HT-29 (cell line): ENCODE data around the gene FRMD4B. TPM values are rescaled to one million over a fixed set of nuclear protein-coding genes. Genes with fewer than 3 reads are reported as not detected.

Experiments
- DNase-seq: peaks from one replicate; pipeline ENCODE4 v3.0.0-alpha.2; 2015; ENCODE audit warnings: low spot score
- total RNA-seq: library from RNA; depleted of rRNA; stranded (reverse); fragments of >200 nt; shearing (Covaris generic); gene quantifications from 2 replicates; pipeline ENCODE4 v1.2.3, GENCODE V29; 2014

Gene FRMD4B
- total RNA-seq, 1 experiment from 2014 or later, result 19.6 TPM

DNA sequence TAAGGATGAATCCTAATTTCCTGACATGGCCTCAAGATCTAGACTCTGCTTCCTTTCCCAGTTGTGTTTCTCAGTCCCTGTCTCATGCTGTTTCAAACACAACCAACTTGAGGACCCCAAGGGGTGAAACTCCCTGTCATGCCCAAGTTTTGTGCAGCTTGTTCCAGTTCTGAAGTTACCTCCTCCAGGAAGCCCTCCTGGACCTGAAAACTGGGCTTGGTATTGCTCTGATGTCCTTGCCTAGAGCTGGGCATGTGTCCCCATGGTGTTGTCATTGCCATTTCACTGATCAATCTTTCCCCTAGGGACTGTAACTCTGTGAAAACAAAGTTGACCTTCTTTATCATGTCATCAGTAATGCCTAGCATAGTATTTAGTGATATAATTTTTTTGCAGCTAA is 257.4 kb downstream of the FRMD4B start:
- DNase-seq, result no peak

DNA sequence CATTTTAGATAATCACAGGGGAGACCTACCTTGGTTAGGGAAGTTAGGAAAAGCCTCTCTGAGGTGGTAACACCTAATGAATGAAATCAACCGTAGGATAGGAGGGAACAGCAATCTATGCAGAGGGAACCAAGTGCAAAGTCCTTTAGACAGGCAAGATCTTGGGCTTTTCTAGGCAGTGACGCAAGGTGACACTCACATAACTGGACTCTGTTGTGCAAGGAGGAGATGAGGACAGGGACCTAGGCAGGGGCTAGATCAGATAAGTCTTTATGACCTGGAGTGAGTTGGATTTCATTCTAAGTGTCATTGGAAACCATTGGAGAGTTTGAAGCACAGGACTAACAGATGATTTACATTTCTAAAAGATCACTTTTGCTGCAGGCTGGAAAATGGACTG is 258.9 kb downstream of the FRMD4B start:
- no peak for DNase-seq

DNA sequence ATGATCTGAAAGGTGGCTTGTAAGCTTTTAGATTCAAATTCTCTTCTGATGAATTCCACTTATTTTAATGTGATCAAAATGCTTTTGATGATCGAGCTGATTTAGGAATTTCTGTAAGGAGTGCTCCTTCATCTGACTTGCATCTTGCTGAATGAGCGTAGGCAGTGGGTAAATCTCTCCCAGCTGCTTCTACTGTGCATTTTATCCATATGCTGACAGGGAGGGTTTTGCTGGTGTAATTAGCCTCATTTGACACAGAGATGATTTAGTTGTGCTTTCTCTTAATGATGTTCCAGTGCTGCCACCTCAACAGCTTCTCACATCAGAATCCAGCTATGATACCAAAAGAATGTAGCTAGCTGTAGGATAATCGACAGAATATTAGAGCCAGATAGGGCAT is 259.7 kb downstream of the FRMD4B start:
- no peak for DNase-seq

DNA sequence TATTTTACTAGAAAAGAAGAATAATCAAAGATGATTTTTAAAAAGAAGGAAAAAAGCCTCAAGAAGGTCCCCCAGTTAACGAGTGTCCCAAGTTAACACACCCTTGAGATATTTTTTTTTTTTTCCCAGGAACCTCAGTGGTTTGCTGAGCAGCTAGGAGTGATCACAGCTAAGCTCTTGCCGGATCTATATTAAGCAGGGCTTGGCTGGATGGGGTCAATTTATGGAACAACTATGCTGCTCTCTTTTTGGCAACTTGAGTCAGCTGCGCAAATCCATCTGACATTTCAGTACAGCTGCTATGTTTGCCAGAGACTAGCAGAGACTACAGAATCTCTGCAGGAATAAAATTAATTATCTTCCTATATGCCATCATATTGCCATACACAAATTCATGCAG is 263.5 kb downstream of the FRMD4B start, which contains the start of gene LMOD3:
TSS of gene LMOD3 (minus strand) at position 193 of the 400 bp plus-strand sequence. CDS start 209 bp downstream, outside the sequence.
- DNase-seq, result no peak

DNA sequence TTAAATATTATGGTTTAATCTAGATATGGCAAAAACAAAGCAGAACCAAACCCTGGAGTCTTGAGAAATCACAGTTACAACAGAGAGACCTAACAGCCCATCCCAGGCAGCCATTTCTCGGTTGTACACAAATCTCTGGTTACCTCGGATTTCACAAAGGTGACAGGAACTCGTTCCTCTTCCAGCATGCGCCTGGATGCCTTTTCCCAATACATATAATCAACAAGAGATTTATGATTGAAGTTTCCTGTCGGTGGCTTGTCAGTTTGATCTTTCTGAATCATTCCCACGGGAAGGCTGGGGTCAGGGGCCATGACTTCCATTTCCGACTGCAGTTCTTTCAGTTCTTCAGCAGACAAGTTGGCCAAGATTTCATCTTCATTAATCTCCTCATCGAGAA is 263.9 kb downstream of the FRMD4B start:
- no peak for DNase-seq

DNA sequence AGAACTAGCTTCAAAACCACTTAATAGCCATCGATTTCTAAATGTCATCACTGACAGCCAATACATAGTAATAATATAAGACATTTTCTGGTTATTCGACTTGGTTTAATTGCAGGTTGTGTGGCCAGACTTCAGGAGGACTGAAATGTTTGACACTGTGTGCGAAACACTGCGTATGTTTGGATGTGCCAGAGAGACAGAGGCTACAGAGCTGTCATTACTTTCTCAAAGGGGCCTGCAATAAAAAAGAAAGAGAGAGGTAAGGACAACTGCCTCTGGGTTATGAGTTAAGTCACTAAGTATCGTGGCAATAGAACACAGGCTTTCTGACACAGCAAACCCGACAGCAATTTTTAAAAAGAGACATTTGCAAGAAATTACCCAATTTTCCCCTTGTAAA is 264.4 kb downstream of the FRMD4B start:
- DNase-seq, result no peak

DNA sequence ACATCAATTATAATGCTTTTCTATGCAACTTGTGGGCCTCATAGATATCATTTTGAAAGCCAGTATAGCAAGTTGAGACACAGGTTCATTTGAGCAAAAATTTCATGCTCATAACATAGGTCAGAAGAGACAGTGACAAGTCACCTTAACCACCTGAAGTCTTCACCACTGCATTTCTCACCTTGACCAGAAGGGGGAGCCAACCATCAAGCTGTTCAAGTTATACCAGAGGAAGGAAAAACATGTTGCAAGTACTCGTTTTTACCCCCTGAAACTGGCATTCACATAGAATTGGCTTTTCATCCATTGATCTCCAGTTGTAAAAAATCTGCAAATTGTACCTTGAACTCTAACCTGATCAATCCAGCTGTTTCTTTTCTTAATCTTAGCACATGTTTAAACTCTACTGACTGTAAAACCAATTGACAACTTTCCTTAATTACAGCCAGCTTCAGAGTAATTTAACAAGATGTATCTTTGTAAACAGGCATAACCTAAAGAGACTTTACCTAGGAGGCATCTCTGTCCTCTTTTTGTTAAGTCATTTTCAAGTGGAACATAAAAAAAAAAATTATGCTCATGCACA is 264.9 kb downstream of the FRMD4B start:
- DNase-seq, result peak; percentile 86
